Fibroblast of villous mesenchyme (primary cell): ENCODE results near the gene GPR21. TPM values are rescaled to one million over a fixed set of nuclear protein-coding genes. Genes with fewer than 3 reads are reported as not detected.

Experiments
- DNase-seq: peaks from one replicate; pipeline ENCODE4 v3.0.0-alpha.2; 2010; ENCODE audit warnings: low read depth
- H3K4me3 ChIP-seq: 2 replicates; pipeline ENCODE4 v1.5.1; 2011; ENCODE audit warnings: low read depth, mild to moderate bottlenecking, low read length
- CTCF ChIP-seq: IDR thresholded peaks from 2 replicates; pipeline ENCODE4 v1.5.1; 2012; ENCODE audit warnings: low read depth, mild to moderate bottlenecking, low read length; ENCODE audit not compliant: insufficient read depth
- total RNA-seq: library from RNA; depleted of rRNA; stranded (reverse); fragments of >200 nt; gene quantifications from 2 replicates; pipeline ENCODE4 v1.2.3, GENCODE V29; 2012

Gene GPR21
- total RNA-seq, 1 donor = 3.0 TPM

GRCh38 chr9:123011878-123012528, 21.5 kb upstream of the GPR21 start:
- TF ChIP-seq CTCF = no peak
- peak; percentile 88 for DNase-seq
- H3K4me3 ChIP-seq = no peak overlapping the region

GRCh38 chr9:123016631-123017030, 16.8 kb upstream of the GPR21 start:
- no peak for DNase-seq
- no peak for TF ChIP-seq CTCF

GRCh38 chr9:123020796-123021195, 12.7 kb upstream of the GPR21 start:
- no peak for TF ChIP-seq CTCF
- H3K4me3 ChIP-seq = no peak overlapping the region
- DNase-seq = peak; percentile 25

More at GRCh38 chr9:123016631-123017030, 16.8 kb upstream of the GPR21 start:
- H3K4me3 ChIP-seq = no peak overlapping the region

- no peak for TF ChIP-seq CTCF
- DNase-seq = no peak
- no peak overlapping the region for H3K4me3 ChIP-seq
Measured at GRCh38 chr9:123026425-123026824, 7.0 kb upstream of the GPR21 start.

GRCh38 chr9:123027517-123027916, 6.0 kb upstream of the GPR21 start:
- TF ChIP-seq CTCF = no peak
- DNase-seq = no peak

GRCh38 chr9:123028136-123028535, 5.3 kb upstream of the GPR21 start:
- no peak for DNase-seq
- TF ChIP-seq CTCF = no peak
- no peak overlapping the region for H3K4me3 ChIP-seq

More at GRCh38 chr9:123027517-123027916, 6.0 kb upstream of the GPR21 start:
- no peak overlapping the region for H3K4me3 ChIP-seq

- H3K4me3 ChIP-seq = no peak overlapping the region
- no peak for TF ChIP-seq CTCF
- no peak for DNase-seq
Measured at GRCh38 chr9:123028973-123029372, 4.5 kb upstream of the GPR21 start.
